GM18505 (cell line): Measurements from ENCODE around the gene CMTM6.
A peak's percentile ranks its signal among the peaks of the same experiment; 100 is the strongest.
"Not testable (repeated sequence)": the region's sequence is repeated elsewhere in the genome, so short reads cannot be mapped to it uniquely, and the experiment has no call there.

Experiments
- ATAC-seq: cut with Tn5 transposase; IDR thresholded peaks from one replicate; pipeline ENCODE4 v1.9.1; 2021; ENCODE audit not compliant: unreplicated experiment
- POLR2A ChIP-seq: IDR thresholded peaks from 4 replicates; pipeline ENCODE4 v1.6.1; 2011; ENCODE audit warnings: borderline replicate concordance; ENCODE audit not compliant: insufficient read depth, insufficient read length; ENCODE audit errors: extremely low read depth

Gene CMTM6

GRCh38 chr3:32502118-32502945, at the start of gene CMTM6:
Gene CMTM6 (minus strand): TSS chr3:32502852. CDS start chr3:32502745, 107 bp downstream.
- peak; percentile 72 for ATAC-seq

GRCh38 chr3:32552013-32552412, 49.4 kb upstream of the CMTM6 start:
- no peak for TF ChIP-seq POLR2A
- ATAC-seq, result no peak

More at GRCh38 chr3:32502118-32502945, at the start of gene CMTM6:
- peak; percentile 88 for TF ChIP-seq POLR2A

- no peak for TF ChIP-seq POLR2A
- no peak for ATAC-seq
These were observed 48.8 kb upstream of the CMTM6 start for GRCh38 chr3:32551496-32551895.

- no peak for ATAC-seq
- TF ChIP-seq POLR2A, result no peak
These were observed 48.4 kb upstream of the CMTM6 start for GRCh38 chr3:32551087-32551486.

GRCh38 chr3:32545305-32545704, 42.7 kb upstream of the CMTM6 start:
- TF ChIP-seq POLR2A, result no peak
- no peak for ATAC-seq

- TF ChIP-seq POLR2A, result no peak
- no peak for ATAC-seq
These were observed 42.2 kb upstream of the CMTM6 start for GRCh38 chr3:32544894-32545293.

- ATAC-seq, result no peak
- no peak for TF ChIP-seq POLR2A
These were observed 40.2 kb upstream of the CMTM6 start for GRCh38 chr3:32542807-32543206.

GRCh38 chr3:32540899-32541298, 38.2 kb upstream of the CMTM6 start:
- no peak for ATAC-seq
- TF ChIP-seq POLR2A, result no peak

- ATAC-seq, result no peak
- TF ChIP-seq POLR2A, result no peak
These were observed 29.8 kb upstream of the CMTM6 start for GRCh38 chr3:32532434-32532833.

GRCh38 chr3:32531010-32531647, 28.5 kb upstream of the CMTM6 start:
- ATAC-seq, result peak; percentile 56
- no peak for TF ChIP-seq POLR2A

GRCh38 chr3:32525720-32526119, 23.1 kb upstream of the CMTM6 start:
- TF ChIP-seq POLR2A, result no peak
- no peak for ATAC-seq

GRCh38 chr3:32522682-32523081, 20.0 kb upstream of the CMTM6 start:
- no peak for ATAC-seq
- TF ChIP-seq POLR2A, result no peak

GRCh38 chr3:32518921-32519320, 16.3 kb upstream of the CMTM6 start:
- ATAC-seq, result not testable (repeated sequence)

GRCh38 chr3:32516751-32517150, 14.1 kb upstream of the CMTM6 start:
- ATAC-seq, result not testable (repeated sequence)
